HFF-Myc (cell line): ENCODE results near the gene AP2M1.

ENCODE experiments used
- DNase-seq: peaks from one replicate; pipeline ENCODE4 v3.0.0-alpha.2; 2011; ENCODE audit warnings: low read depth; ENCODE audit errors: extremely low read depth
- H3K4me3 ChIP-seq: replicated peaks from 2 replicates; pipeline ENCODE4 v1.5.1; 2011; ENCODE audit warnings: low read depth, mild to moderate bottlenecking, control low read depth, low read length
- CTCF ChIP-seq: IDR thresholded peaks from 2 replicates; pipeline ENCODE4 v1.5.1; 2012; ENCODE audit warnings: mild to moderate bottlenecking, low read depth, low read length, control low read depth; ENCODE audit errors: missing control alignments

Gene AP2M1

GRCh38 chr3:184185461-184186183, 11.0 kb downstream of the AP2M1 start:
- H3K4me3 ChIP-seq = peak overlapping the region; percentile 97
- peak; percentile 96 for DNase-seq
- TF ChIP-seq CTCF = no peak

GRCh38 chr3:184186184-184186901, 11.7 kb downstream of the AP2M1 start, which contains the start of gene ABCF3:
Gene ABCF3, plus strand, starts transcription at chr3:184186199. Its CDS starts 9 bp downstream, at chr3:184186208.
- DNase-seq = no peak
- TF ChIP-seq CTCF = no peak
- H3K4me3 ChIP-seq = peak within 1 kb of the TSS; percentile 97

GRCh38 chr3:184186902-184187207, 12.2 kb downstream of the AP2M1 start:
- H3K4me3 ChIP-seq = peak overlapping the region; percentile 97
- TF ChIP-seq CTCF = no peak
- no peak for DNase-seq

GRCh38 chr3:184188080-184188479, 13.4 kb downstream of the AP2M1 start:
- no peak for TF ChIP-seq CTCF
- no peak for DNase-seq
- H3K4me3 ChIP-seq = no peak overlapping the region

- H3K4me3 ChIP-seq = no peak overlapping the region
Measured at GRCh38 chr3:184189421-184189820, 14.8 kb downstream of the AP2M1 start.

GRCh38 chr3:184192889-184193288, 18.2 kb downstream of the AP2M1 start:
- DNase-seq = no peak

More at GRCh38 chr3:184189421-184189820, 14.8 kb downstream of the AP2M1 start:
- TF ChIP-seq CTCF = no peak
- DNase-seq = no peak

More at GRCh38 chr3:184192889-184193288, 18.2 kb downstream of the AP2M1 start:
- H3K4me3 ChIP-seq = no peak overlapping the region
- TF ChIP-seq CTCF = no peak
